Measurements from ENCODE around the gene ASB14.
"Not testable (repeated sequence)": the region's sequence is repeated elsewhere in the genome, so short reads cannot be mapped to it uniquely, and the experiment has no call there.

Gene ASB14

GRCh38 chr3:57292159-57292896 is at the start of gene ASB14:
Gene ASB14 (minus strand): TSS chr3:57292685. CDS start chr3:57292033, 652 bp downstream.
- DNase-seq (ENCODE audit: low spot score): no peak

GRCh38 chr3:57339071-57339642 is 46.7 kb upstream of the ASB14 start:
- not testable (repeated sequence) for DNase-seq (ENCODE audit: low spot score)

GRCh38 chr3:57338272-57339070 is 46.0 kb upstream of the ASB14 start:
- not testable (repeated sequence) for DNase-seq (ENCODE audit: low spot score)

DNA sequence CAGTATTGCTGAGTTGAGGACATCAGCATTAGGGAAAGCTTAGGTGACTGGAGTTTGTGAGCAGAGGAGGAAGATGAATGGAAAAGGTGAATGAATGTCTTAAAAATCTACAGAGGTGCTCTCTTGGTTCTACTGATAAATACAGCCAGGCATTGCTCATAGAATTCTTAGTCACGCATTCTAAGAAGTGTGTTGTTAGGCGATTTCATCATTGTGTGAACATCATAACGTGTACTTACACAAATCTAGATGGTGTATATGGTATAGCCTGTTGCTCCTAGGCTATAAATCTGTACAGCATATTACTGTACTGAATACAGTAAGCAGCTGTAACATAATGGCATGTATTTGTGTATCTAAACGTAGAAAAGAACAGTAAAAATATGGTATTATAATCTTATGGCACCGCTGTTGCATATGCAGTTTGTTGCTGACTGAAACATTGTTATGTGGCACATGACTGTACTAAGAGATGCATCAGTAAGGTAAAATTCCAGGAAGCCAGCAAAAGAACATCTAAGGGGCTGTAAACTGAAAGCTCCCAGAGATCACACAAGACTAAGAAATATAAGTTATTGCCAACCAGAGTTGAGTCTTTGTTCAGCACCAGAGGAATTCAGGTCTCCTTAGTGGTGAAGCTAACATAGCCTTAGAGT is 42.9 kb upstream of the ASB14 start:
- DNase-seq (ENCODE audit: low spot score): no peak

GRCh38 chr3:57331078-57331610 is 38.7 kb upstream of the ASB14 start:
- DNase-seq (ENCODE audit: low spot score): no peak

DNA sequence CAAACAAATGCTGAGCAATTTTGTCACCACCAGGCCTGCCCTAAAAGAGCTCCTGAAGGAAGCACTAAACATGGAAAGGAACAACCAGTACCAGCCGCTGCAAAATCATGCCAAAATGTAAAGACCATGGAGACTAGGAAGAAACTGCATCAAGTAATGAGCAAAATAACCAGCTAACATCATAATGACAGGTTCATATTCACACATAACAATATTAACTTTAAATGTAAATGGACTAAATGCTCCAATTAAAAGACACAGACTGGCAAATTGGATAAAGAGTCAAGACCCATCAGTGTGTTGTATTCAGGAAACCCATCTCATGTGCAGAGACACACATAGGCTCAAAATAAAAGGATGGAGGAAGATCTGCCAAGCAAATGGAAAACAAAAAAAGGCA is 34.0 kb upstream of the ASB14 start:
- not testable (repeated sequence) for DNase-seq (ENCODE audit: low spot score)

- no peak for DNase-seq (ENCODE audit: low spot score)
Observed at GRCh38 chr3:57314204-57314603, 21.7 kb upstream of the ASB14 start.

GRCh38 chr3:57309769-57310360 is 17.4 kb upstream of the ASB14 start:
- no peak for DNase-seq (ENCODE audit: low spot score)

- DNase-seq (ENCODE audit: low spot score): not testable (repeated sequence)
Observed at GRCh38 chr3:57303520-57303919, 11.0 kb upstream of the ASB14 start.

DNA sequence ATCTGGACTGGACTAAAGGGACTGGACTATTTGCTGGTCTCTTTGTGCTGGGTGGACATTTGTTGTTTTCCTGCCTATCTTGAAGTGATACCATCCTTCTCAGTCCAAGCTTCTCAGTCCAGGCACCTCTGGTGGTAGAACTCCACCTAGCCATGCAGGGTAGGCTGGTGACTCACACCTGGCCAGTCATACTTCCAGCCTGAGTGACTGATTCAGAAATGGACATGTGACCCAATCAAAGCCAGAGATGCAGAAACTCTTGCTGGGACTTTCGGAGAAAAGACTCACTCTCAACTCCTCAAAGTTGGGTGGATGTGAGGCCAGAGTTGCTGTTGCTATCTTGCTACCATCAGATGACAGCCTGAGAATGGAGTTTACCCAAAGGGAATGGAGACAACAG is 5.6 kb upstream of the ASB14 start:
- DNase-seq (ENCODE audit: low spot score): no peak

GRCh38 chr3:57292897-57293526 is 527 bp upstream of the ASB14 start:
- no peak for DNase-seq (ENCODE audit: low spot score)

DNA sequence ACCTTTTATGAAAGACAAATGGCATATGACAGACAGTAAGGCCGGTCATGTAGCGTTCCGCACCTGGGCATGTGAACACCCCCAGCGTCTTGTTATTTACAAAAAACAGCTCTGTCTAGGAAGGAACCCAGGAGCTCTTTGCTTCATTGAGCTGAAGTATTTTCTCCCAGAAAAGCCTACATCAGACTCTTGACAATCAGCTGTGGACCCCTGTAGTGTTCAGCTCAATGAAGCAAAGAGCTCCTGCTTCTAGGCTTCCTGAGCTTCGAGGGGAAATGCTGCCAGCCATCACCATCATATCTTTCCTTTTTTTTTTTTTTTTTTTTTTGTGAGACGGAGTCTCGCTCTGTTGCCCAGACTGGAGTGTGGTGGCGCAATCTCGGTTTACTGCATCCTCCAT is 4.1 kb downstream of the ASB14 start:
- no peak for DNase-seq (ENCODE audit: low spot score)

GRCh38 chr3:57287205-57287604 is 5.3 kb downstream of the ASB14 start:
- DNase-seq (ENCODE audit: low spot score): no peak

GRCh38 chr3:57283334-57283733 is 9.2 kb downstream of the ASB14 start:
- no peak for DNase-seq (ENCODE audit: low spot score)

DNA sequence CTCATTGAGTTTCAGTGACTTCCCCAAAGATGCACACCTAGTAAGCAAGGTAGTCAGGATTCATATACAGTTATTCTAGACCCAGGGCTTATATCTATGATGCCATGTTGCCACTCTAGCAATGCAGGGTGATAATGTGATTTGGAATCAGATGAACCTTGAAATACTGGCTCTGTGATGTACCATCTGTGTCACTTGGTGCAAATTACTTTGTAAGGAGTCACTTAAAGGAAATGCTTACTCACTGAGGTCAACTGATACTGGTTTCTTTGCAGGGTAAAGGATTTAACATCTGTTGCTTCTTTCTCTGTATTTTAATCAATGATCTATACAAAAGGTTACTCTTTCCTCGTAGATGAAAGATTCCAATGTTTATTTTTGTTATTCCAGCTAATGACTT is 10.8 kb downstream of the ASB14 start:
- no peak for DNase-seq (ENCODE audit: low spot score)

GRCh38 chr3:57279685-57280084 is 12.8 kb downstream of the ASB14 start:
- no peak for DNase-seq (ENCODE audit: low spot score)

- DNase-seq (ENCODE audit: low spot score): no peak
Observed at GRCh38 chr3:57278237-57278636, 14.2 kb downstream of the ASB14 start.

- no peak for DNase-seq (ENCODE audit: low spot score)
Observed at GRCh38 chr3:57275393-57275792, 17.1 kb downstream of the ASB14 start.

DNA sequence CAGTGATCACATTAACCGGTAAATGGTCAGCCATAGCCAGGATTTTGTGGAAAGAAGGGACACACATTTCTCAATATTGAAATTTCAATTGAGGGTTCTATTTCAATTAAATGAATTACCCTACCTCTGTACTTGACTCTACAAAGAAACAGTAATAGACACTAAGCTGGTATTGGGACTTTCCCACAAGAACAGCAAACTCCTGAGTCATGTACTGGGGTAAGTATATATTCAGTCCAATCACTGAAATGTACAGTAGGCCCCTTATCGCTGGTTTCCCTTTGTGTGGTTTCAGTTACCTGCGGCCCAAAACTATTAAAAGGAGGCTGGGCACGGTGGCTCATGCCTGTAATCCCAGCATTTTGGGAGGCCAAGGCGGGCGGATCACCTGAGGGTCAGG is 17.6 kb downstream of the ASB14 start:
- DNase-seq (ENCODE audit: low spot score): no peak

DNA sequence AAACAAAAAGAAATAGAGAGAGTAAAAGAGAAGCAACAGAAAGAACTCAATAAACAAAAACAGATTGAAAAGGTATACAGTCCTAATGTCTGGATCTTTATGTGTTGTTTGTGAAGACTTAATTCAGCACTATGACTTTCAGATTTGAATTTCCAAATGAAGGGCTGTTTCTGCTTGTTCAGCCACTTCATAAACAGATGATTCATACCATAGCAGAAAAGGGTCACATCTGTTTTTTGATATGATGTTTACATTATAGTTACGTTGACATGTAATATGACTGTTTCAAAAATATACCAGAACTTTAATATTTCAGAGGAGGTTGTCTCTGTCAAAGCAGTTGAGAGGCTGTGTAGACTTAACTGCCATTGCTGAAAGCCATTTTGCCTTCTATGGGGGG is 24.1 kb downstream of the ASB14 start:
- no peak for DNase-seq (ENCODE audit: low spot score)

- DNase-seq (ENCODE audit: low spot score): no peak
Observed at GRCh38 chr3:57261929-57262328, 30.6 kb downstream of the ASB14 start.

Data from putamen (tissue), 1 donor.